H1 (cell line): ENCODE results near the gene SH3YL1. TPM values are rescaled to one million over a fixed set of nuclear protein-coding genes. Genes with fewer than 3 reads are reported as not detected.

Experiments used
- FOSL1 ChIP-seq: IDR thresholded peaks from 2 replicates; pipeline ENCODE4 v1.6.1; 2011; ENCODE audit warnings: mild to moderate bottlenecking, low read depth, low read length, moderate library complexity; ENCODE audit not compliant: insufficient read depth
- polyA plus RNA-seq, 7 experiments: library from polyadenylated mRNA; depleted of rRNA in 3 of 7; stranded (reverse) in 5 of 7; unstranded in 2 of 7; fragments of >200 nt in 5 of 7; fragments of 200-250 nt in 2 of 7; gene quantifications; 1 replicate in 5 of 7; 2 replicates in 1 of 7; 4 replicates in 1 of 7; pipeline versions ENCODE4 v1.2.1 to v1.2.3, GENCODE V29; 2011 to 2013; ENCODE audit warnings: missing spikeins in 2 of 7, mixed read lengths in 2 of 7
- total RNA-seq: library from RNA; stranded (reverse); fragmentation: NEBNext Ultra II Directional; extraction: Animal tissue kit (Norgen Biotek cat#: 25700); gene quantifications from 2 replicates; pipeline ENCODE4 v1.2.1, GENCODE V29; 2021

SH3YL1 gene
- total and polyA plus RNA-seq, 2 of the 8 experiments (the other 6 are each of a cell fraction or from before 2014, with no cell fraction given), result 13.6 to 37.2 TPM

DNA sequence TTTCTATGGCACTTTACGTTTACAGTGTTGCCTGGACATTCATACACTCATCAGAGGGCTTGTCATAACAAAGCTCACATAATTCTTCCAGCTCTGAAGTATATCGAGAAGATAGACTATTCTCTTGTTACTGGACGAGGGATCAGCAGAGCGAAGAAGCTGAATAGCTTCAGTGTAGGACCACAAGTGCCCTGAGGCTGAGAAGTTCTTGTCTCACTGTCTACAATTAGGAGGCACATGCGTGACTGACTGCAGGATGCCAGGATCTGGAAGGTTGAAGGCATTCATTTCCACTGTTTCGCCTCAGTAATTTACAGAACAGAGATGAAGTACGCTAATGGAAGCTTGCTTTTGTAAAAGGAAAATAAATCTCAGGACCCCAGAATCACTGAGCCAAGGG, 9.6 kb downstream of the SH3YL1 start (continued):
- TF ChIP-seq FOSL1, result no peak
